ENCODE measurements around the gene RASSF1. TPM values are rescaled to one million over a fixed set of nuclear protein-coding genes. Genes with fewer than 3 reads are reported as not detected.

Gene RASSF1
- total and polyA plus RNA-seq, 2 donors (not counting 3 experiments of a cell fraction or from before 2014, with no cell fraction given) = 31.9 to 59.7 TPM

GRCh38 chr3:50287262-50287661 lies 53.4 kb downstream of the RASSF1 start:
- Histone ChIP-seq H3K9me1 (replicated peaks; ENCODE audit: control insufficient read depth, extremely low read depth, insufficient read depth, low read length) (no peaks in the 10 kb centered on the region), H3K9ac (replicated peaks; ENCODE audit: extremely low read depth, insufficient read depth, low read length) (no peak overlapping the region), H3K27me3 (ENCODE audit: control insufficient read depth in 2 of 2, insufficient read depth in 2 of 2, low read length in 2 of 2) (no peaks in the 10 kb centered on the region), H3K4me3 (replicated peaks in 1 of 3; ENCODE audit: insufficient read depth in 1 of 3, low read depth in 1 of 3, low read length in 3 of 3) (no peak overlapping the region), H3K4me1 (ENCODE audit: control insufficient read depth, extremely low read depth, insufficient read depth, low read length) (peaks cover 6% of the 10 kb centered on the region), H3K9me3 (replicated peaks; ENCODE audit: control insufficient read depth, insufficient read depth, low read length) (no peaks in the 10 kb centered on the region), H4K20me1 (replicated peaks; ENCODE audit: control insufficient read depth, extremely low read depth, insufficient read depth, low read length) (no peaks in the 10 kb centered on the region), H3K36me3 (ENCODE audit: control insufficient read depth in 2 of 2, extremely low read depth in 1 of 2, insufficient read depth in 2 of 2, low read length in 2 of 2) (peaks cover 3 to 35% of the 10 kb centered on the region in 2 experiments), H3K79me2 (ENCODE audit: control insufficient read depth, insufficient read depth, low read length) (peaks cover 27% of the 10 kb centered on the region), H3K4me2 (ENCODE audit: insufficient read depth, low read length) (no peak overlapping the region), H2AFZ (ENCODE audit: low read depth, low read length) (no peak overlapping the region), H3K27ac (ENCODE audit: insufficient read depth, low read depth, low read length) (no peak overlapping the region)
- ChIA-PET CTCF (no interaction called here), POLR2A (no interaction called here)
- dilution Hi-C loops (cut with MboI; ENCODE audit: extremely low pct_ligation_motif_present, low sequenced_read_pairs) = no loop called here
- intact Hi-C loops (cut with micrococcal nuclease) = no loop called here
- TF ChIP-seq POLR2A (IDR thresholded peaks at IDR 0.05; ENCODE audit: low read depth, low read length) (no peak), EZH2 (IDR thresholded peaks at IDR 0.05; ENCODE audit: borderline replicate concordance, low read depth, low read length, severe bottlenecking) (no peak), MAX (IDR thresholded peaks at IDR 0.05; ENCODE audit: insufficient read depth, insufficient read length) (no peak), JUN (IDR thresholded peaks at IDR 0.05; ENCODE audit: borderline replicate concordance, insufficient read depth, insufficient read length, low read depth) (no peak), GATA2 (IDR thresholded peaks at IDR 0.05; ENCODE audit: insufficient read depth, insufficient read length, low read depth, low read length) (no peak), FOS (IDR thresholded peaks at IDR 0.05; ENCODE audit: borderline replicate concordance, insufficient read depth, low read length) (no peak), POLR2AphosphoS5 (IDR thresholded peaks at IDR 0.05; ENCODE audit: insufficient read depth, low read depth, low read length) (no peak), MYC (IDR thresholded peaks at IDR 0.05; ENCODE audit: low read depth, low read length) (no peak), CTCF (IDR thresholded peaks at IDR 0.05; ENCODE audit: extremely low read depth in 1 of 2, insufficient read depth in 1 of 2, low read depth in 1 of 2, low read length in 2 of 2) (no peak)
- FAIRE-seq = no peak
- BruUV-seq (replicated peaks) = no TSS peak
- DNase-seq (ENCODE audit: low read depth, low spot score) = no peak

Data from endothelial cell of umbilical vein (primary cell).